MG63 (cell line): Measurements from ENCODE around the gene FCHSD2. TPM values are rescaled to one million over a fixed set of nuclear protein-coding genes. Genes with fewer than 3 reads are reported as not detected.
A peak's percentile ranks its signal among the peaks of the same experiment; 100 is the strongest.
"Not testable (repeated sequence)": the region's sequence is repeated elsewhere in the genome, so short reads cannot be mapped to it uniquely, and the experiment has no call there.

ENCODE experiments used
- DNase-seq: peaks from one replicate; pipeline ENCODE4 v3.0.0-alpha.2; 2020
- H3K27me3 ChIP-seq: fragments of 250-450 bp; sonication (Bioruptor Pico); 2 replicates; pipeline ENCODE4 v1.5.1; 2020; ENCODE audit warnings: mild to moderate bottlenecking, moderate library complexity
- H3K36me3 ChIP-seq: fragments of 250-450 bp; sonication (Bioruptor Pico); 2 replicates; pipeline ENCODE4 v1.5.1; 2020; ENCODE audit warnings: mild to moderate bottlenecking, moderate library complexity
- H3K4me3 ChIP-seq: fragments of 250-450 bp; sonication (Bioruptor Pico); 2 replicates; pipeline ENCODE4 v1.5.1; 2020; ENCODE audit warnings: mild to moderate bottlenecking, moderate library complexity
- H3K9me3 ChIP-seq: fragments of 250-450 bp; sonication (Bioruptor Pico); 2 replicates; pipeline ENCODE4 v1.5.1; 2020; ENCODE audit warnings: mild to moderate bottlenecking, moderate library complexity
- total RNA-seq: library from RNA; depleted of rRNA; stranded (reverse); fragments of >200 nt; shearing (Covaris generic); gene quantifications from 2 replicates; pipeline ENCODE4 v1.2.3, GENCODE V29; 2014; ENCODE audit warnings: low replicate concordance

The FCHSD2 gene
- total RNA-seq, 1 experiment from 2014 or later, result 8.2 TPM

GRCh38 chr11:72817966-72818365 lies 324.2 kb downstream of the FCHSD2 start:
- H3K36me3 ChIP-seq, result no peaks in the 10 kb centered on the region
- no peak overlapping the region for H3K4me3 ChIP-seq
- no peaks in the 10 kb centered on the region for H3K9me3 ChIP-seq
- no peaks in the 10 kb centered on the region for H3K27me3 ChIP-seq
- DNase-seq, result no peak

- no peak for DNase-seq
- Histone ChIP-seq H3K36me3 (peaks cover under 1% of the 10 kb centered on the region; the same call in 1 of the 2 replicates), H3K4me3 (no peak overlapping the region), H3K27me3 (no peaks in the 10 kb centered on the region), H3K9me3 (no peaks in the 10 kb centered on the region)
Measured at GRCh38 chr11:72816404-72816990, 325.6 kb downstream of the FCHSD2 start.

- no peaks in the 10 kb centered on the region for H3K9me3 ChIP-seq
- no peaks in the 10 kb centered on the region for H3K27me3 ChIP-seq
- H3K36me3 ChIP-seq, result peaks cover 9% of the 10 kb centered on the region
- DNase-seq, result no peak
- peak overlapping the region; percentile 75 for H3K4me3 ChIP-seq
Measured at GRCh38 chr11:72815110-72815618, 327.0 kb downstream of the FCHSD2 start.

- Histone ChIP-seq H3K27me3 (no peaks in the 10 kb centered on the region), H3K4me3 (peak within 1 kb of the TSS; percentile 75), H3K36me3 (peaks cover 9% of the 10 kb centered on the region), H3K9me3 (no peaks in the 10 kb centered on the region)
- DNase-seq, result peak; percentile 82
Measured at GRCh38 chr11:72814286-72815109, 327.6 kb downstream of the FCHSD2 start, which contains the start of gene ATG16L2. Gene ATG16L2 (plus strand): TSS chr11:72814411. CDS start chr11:72814446, 35 bp downstream.

- Histone ChIP-seq H3K27me3 (no peaks in the 10 kb centered on the region), H3K36me3 (peaks cover 9% of the 10 kb centered on the region), H3K4me3 (peak overlapping the region; percentile 75), H3K9me3 (no peaks in the 10 kb centered on the region)
- peak; percentile 82 for DNase-seq
Measured at GRCh38 chr11:72813740-72814285, 328.3 kb downstream of the FCHSD2 start.

- DNase-seq, result peak; percentile 79
- H3K36me3 ChIP-seq, result peaks cover 13% of the 10 kb centered on the region
Measured at GRCh38 chr11:72812967-72813739, 329.0 kb downstream of the FCHSD2 start.

GRCh38 chr11:72812604-72812966 lies 329.5 kb downstream of the FCHSD2 start:
- Histone ChIP-seq H3K9me3 (no peaks in the 10 kb centered on the region), H3K36me3 (peaks cover 13% of the 10 kb centered on the region)

More at GRCh38 chr11:72812967-72813739, 329.0 kb downstream of the FCHSD2 start:
- Histone ChIP-seq H3K4me3 (peak overlapping the region; percentile 75), H3K27me3 (no peaks in the 10 kb centered on the region), H3K9me3 (no peaks in the 10 kb centered on the region)

GRCh38 chr11:72811686-72812085 lies 330.4 kb downstream of the FCHSD2 start:
- not testable (repeated sequence) for H3K9me3 ChIP-seq, DNase-seq, H3K27me3 ChIP-seq, H3K4me3 ChIP-seq
- H3K36me3 ChIP-seq, result peaks cover 13% of the 10 kb centered on the region

More at GRCh38 chr11:72812604-72812966, 329.5 kb downstream of the FCHSD2 start:
- no peaks in the 10 kb centered on the region for H3K27me3 ChIP-seq
- peak overlapping the region; percentile 75 for H3K4me3 ChIP-seq
- DNase-seq, result no peak

GRCh38 chr11:72808331-72808798 lies 333.8 kb downstream of the FCHSD2 start:
- Histone ChIP-seq H3K4me3 (no peak overlapping the region), H3K36me3 (peaks cover 13% of the 10 kb centered on the region), H3K27me3 (no peaks in the 10 kb centered on the region), H3K9me3 (no peaks in the 10 kb centered on the region)
- no peak for DNase-seq

GRCh38 chr11:72807792-72808191 lies 334.3 kb downstream of the FCHSD2 start:
- no peaks in the 10 kb centered on the region for H3K9me3 ChIP-seq
- no peak for DNase-seq
- no peak overlapping the region for H3K4me3 ChIP-seq
- H3K27me3 ChIP-seq, result no peaks in the 10 kb centered on the region
- H3K36me3 ChIP-seq, result peaks cover 13% of the 10 kb centered on the region

- Histone ChIP-seq H3K4me3 (no peak overlapping the region), H3K9me3 (no peaks in the 10 kb centered on the region), H3K27me3 (no peaks in the 10 kb centered on the region), H3K36me3 (peaks cover 13% of the 10 kb centered on the region)
- DNase-seq, result no peak
Measured at GRCh38 chr11:72807021-72807693, 335.0 kb downstream of the FCHSD2 start.

GRCh38 chr11:72806378-72806777 lies 335.7 kb downstream of the FCHSD2 start:
- H3K27me3 ChIP-seq, H3K4me3 ChIP-seq, H3K9me3 ChIP-seq, DNase-seq: not testable (repeated sequence)
- peaks cover 11% of the 10 kb centered on the region for H3K36me3 ChIP-seq

GRCh38 chr11:72805216-72805615 lies 336.9 kb downstream of the FCHSD2 start:
- H3K4me3 ChIP-seq, result no peak overlapping the region

GRCh38 chr11:72802822-72803221 lies 339.3 kb downstream of the FCHSD2 start:
- no peaks in the 10 kb centered on the region for H3K36me3 ChIP-seq
- H3K9me3 ChIP-seq, result no peaks in the 10 kb centered on the region
- H3K4me3 ChIP-seq, result no peak overlapping the region
- DNase-seq, result no peak
- no peaks in the 10 kb centered on the region for H3K27me3 ChIP-seq

More at GRCh38 chr11:72805216-72805615, 336.9 kb downstream of the FCHSD2 start:
- Histone ChIP-seq H3K9me3 (no peaks in the 10 kb centered on the region), H3K27me3 (no peaks in the 10 kb centered on the region), H3K36me3 (peaks cover 3% of the 10 kb centered on the region; the same call in 1 of the 2 replicates)
- no peak for DNase-seq

- Histone ChIP-seq H3K27me3 (no peaks in the 10 kb centered on the region), H3K9me3 (no peaks in the 10 kb centered on the region), H3K36me3 (no peaks in the 10 kb centered on the region), H3K4me3 (no peak overlapping the region)
- no peak for DNase-seq
Measured at GRCh38 chr11:72799441-72799840, 342.7 kb downstream of the FCHSD2 start.

GRCh38 chr11:72798361-72798760 lies 343.8 kb downstream of the FCHSD2 start:
- Histone ChIP-seq H3K4me3 (no peak overlapping the region), H3K36me3 (no peaks in the 10 kb centered on the region), H3K27me3 (no peaks in the 10 kb centered on the region), H3K9me3 (no peaks in the 10 kb centered on the region)
- DNase-seq, result no peak
